HT1080 (cell line): ENCODE results near the gene GRHL1. TPM values are rescaled to one million over a fixed set of nuclear protein-coding genes. Genes with fewer than 3 reads are reported as not detected.

ENCODE experiments used
- DNase-seq: peaks from one replicate; pipeline ENCODE4 v3.0.0-alpha.2; 2015; ENCODE audit warnings: low read depth
- total RNA-seq: library from RNA; depleted of rRNA; stranded (reverse); fragments of >200 nt; shearing (Covaris generic); gene quantifications from 2 replicates; pipeline ENCODE4 v1.2.3, GENCODE V29; 2014

Gene GRHL1
- total RNA-seq, 1 experiment from 2014 or later = 0.11 TPM

DNA sequence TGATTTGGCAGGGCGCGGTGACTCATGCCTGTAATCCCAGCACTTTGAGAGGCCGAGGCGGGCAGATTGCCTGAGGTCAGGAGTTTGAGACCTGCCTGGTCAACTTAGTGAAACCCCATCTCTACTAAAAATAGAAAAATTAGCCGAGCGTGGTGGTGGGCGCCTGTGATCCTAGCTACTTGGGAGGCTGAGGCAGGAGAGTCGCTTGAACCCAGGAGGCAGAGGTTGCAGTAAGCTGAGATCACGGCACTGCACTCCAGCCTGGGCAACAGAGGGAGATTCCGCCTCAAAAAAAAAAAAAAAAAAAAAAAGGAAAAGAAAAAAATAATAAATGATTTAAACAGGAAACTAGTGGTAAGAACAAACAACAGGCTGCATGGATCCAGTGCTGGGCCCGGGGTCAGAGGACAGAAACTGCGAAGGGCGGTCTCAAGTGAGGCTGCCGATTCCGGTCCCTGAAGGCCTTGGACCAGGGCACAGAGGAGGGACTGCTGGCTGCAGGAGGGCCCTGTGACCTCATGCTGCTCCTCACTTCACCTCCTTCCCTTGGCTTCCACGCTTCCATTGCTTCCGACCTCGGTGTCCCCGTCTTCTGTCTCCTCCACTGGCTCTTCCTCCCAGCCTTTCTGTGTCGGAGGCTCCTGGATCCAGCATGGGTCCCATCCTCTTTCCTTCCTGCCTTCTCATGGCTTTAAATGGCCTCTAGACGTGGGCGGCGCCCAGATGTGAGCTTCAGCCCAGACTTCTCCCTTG is 2.1 kb upstream of the GRHL1 start:
- no peak for DNase-seq

DNA sequence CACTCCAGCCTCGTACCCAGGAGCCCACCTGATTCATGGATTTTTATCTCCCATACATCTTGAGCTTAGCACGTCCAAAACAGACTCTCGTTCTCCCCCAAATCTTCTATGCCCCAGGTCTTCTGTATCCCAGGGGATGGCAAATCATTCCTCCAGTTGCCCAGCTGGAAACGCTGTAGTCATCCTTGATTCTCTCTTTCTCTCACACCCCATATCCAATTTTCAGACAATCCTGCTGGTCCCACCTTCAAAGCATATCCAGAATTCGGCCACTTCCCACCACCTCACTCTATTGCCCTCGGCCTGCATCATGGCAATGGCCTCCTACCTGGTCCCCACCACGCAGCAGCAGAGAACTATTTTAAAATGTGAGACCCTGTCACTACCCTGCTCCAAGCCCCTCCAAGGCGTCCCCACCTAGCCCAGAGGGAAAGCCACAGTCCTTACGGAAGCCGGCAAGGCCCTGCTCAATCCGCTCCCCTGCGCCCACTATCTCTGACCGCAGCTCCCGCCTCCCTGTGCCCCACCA is 1.4 kb upstream of the GRHL1 start:
- no peak for DNase-seq

DNA sequence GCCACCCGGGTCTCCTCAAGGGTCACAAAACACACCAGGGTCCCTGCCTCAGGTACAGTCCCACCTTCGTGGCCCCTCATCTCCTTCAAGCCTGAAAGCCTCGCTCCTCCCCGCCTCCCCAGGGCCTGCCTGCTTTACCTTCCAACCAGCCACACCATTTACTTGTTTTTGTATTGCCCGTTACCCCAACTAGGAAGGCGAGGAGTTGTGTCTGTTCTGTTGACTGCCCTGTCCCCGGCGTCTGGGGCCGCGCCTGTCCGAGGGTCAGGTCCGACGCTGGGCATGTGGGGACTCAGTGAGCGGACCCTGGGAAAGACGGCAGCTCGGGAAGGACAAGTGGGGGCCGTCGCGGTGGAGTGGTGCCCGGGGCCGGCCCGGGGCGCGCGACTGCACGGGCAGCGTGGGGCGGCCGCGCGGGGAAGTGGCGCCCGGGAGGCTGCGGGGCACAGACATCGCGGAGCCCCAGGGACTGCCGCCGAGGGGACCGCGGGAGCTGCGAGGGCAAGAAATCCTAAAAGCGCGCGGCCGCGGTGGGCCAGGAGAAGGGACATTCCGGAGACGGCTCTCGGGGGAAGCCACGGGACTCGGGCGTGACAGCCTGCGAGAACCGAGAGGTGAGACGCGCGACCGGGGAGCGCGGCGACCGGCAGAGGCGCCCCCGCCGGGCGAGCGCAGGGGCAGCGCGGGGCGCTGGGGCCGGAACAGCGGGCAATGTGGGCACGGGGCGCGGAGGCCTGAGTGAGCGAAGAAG is 797 bp upstream of the GRHL1 start:
- DNase-seq = no peak

DNA sequence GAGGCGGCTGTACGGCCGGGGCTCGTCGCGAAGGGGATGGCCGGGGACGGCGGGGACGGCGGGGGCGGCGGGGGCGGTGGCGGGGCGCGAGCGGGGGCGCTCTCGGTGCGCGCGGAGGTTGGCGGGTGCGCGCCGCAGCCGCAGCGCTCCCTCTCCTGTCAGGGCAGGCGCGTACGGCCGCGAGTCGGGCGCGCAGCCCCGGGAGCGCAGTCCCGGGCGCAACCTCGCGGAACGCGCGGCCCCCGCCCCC is 296 bp upstream of the GRHL1 start:
- DNase-seq = no peak

DNA sequence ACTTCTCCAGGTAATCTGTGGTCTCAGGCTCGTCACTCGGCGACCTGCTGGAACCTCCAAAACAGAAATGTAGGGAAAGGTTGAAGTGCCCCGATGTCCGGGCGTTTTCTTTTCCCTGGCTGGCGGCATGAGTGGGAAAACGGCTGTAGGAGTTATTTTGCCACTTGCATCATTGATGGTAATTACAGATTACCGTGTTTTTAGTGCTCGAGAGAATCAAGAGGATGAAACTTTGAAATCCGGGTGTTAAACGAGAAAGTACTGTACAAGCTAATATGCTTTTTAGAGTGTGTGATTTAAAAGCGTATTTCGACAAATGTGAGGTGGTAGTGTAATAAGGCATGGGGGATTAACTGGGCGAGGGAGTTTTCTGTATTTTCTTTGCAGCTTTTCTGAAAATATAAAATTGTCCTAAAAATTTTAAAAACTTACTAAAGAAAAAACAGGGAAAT is 819 bp downstream of the GRHL1 start:
- DNase-seq = no peak

DNA sequence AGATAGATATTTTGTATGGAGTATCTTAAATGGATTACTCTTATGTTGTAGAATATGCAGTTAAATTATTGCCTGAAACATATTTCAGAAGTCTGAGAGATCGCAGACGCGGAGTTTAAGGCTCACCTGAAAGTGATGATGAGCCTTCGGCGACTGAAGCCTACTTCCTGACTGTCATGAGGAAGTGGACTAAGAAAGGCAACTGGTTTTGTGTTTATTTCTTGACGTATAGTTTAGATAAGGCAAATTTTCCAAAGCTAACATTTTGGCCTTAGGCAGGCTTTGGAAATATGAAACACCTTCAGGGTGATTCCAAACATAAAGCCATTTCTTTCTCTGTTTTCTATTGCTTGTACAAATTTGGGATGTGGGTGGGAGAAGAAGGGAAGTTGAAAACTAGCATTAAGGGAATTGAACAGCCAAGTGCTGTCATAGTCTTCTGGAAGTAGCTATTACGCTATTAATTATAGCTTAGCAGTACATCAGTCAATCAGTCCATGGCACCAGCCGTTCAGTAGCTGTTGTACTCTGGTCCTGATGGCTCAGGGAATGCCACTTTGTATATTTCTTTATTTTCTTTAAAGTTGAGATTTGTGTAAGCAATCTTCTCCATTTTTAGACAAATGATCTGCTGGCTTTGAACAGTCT is 1.5 kb downstream of the GRHL1 start:
- no peak for DNase-seq

DNA sequence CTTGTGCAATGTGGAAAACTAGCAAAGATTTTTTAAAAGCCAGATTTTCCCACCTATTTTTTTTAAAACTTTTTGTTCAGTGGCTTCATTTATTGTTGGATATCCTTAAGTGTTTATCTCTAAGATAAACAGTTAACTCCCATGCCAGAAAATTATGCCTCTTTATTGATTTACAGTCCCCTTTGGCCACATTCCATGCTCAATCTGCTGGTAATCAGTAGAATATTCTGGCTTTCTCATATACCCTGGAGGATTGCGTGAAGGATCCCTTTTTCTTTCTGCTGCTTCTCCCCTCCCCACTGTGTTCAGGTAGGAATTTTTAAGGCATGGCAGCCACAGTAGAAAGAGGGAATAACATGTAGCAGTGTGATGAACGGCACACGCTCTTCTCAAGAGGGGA is 2.6 kb downstream of the GRHL1 start:
- no peak for DNase-seq

DNA sequence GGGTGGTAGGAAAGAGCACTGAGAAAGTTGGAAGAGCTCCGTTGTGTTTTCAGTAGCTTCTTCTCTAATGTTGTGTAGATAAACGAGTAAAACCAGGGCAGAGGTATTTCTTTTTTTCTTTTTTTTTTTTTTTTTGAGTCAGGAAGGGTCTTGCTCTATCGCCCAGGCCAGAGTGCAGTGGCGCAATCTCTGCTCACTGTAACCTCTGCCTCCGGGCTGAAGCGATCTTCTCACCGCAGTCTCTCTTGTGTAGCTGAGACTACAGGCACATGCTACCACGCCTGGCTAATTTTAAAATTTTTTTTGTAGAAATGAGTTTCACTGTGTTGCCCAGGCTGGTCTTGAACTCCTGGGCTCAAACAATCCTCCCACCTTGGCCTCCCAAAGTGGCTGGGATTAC is 6.6 kb downstream of the GRHL1 start:
- no peak for DNase-seq

DNA sequence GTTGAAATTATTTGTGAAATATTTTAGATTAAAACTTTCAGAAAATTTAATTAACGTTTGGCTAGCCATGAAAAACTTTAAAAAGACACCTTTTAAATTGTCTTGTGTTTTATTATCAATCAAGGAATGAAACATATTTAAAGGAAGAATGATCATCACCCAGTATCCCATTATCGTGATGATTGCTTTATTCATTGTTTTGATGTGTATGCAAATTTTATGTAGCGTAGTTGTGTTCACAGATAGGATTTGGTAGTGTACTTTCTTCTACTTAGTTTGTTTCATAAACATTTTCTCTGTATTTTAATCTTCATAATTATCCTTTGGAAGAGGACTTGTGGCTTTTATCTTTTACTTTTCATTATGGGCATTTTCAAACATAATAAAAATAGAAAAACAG is 7.8 kb downstream of the GRHL1 start:
- DNase-seq = no peak

DNA sequence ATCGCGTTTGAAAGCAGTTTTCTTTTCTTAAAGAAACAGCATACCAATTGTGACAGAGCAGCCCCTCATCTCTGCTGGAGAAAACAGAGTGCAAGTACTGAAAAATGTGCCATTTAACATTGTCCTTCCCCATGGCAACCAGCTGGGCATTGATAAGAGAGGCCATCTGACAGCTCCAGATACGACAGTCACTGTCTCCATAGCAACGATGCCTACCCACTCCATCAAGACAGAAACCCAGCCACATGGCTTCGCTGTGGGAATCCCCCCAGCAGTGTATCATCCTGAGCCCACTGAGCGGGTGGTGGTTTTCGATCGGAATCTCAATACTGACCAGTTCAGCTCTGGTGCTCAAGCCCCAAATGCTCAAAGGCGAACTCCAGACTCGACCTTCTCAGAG is 9.5 kb downstream of the GRHL1 start:
- DNase-seq = no peak

DNA sequence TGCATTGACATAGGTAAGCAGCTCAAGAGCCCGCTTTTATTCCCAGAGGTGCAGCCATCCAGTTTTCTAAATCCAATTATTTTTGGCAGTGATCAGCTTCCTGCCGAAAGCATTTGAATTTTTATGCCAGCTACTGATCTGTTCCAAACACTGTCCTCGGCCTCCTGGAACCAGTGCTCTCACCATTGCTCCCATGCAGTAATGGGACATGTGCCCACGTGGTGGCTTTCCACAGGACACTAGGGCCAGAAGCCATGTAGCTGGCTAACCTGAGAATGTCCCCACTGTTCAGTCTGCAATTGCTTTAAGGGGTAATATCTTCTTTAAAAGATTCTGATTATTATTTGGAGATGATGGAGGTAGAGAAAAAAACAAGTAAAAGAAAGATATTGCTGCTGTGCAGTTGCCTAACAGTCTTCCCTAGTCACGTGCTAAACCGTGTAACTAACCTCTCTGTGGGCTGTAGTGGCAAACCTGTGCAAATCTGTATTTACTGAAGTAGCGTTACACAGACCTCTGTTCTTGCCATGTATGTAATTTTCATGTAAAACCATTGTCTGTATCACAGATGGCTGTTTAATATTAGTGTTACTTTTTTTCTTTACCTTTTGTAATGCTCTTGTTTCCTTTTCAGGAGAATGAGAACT is 13.0 kb downstream of the GRHL1 start:
- DNase-seq = no peak

DNA sequence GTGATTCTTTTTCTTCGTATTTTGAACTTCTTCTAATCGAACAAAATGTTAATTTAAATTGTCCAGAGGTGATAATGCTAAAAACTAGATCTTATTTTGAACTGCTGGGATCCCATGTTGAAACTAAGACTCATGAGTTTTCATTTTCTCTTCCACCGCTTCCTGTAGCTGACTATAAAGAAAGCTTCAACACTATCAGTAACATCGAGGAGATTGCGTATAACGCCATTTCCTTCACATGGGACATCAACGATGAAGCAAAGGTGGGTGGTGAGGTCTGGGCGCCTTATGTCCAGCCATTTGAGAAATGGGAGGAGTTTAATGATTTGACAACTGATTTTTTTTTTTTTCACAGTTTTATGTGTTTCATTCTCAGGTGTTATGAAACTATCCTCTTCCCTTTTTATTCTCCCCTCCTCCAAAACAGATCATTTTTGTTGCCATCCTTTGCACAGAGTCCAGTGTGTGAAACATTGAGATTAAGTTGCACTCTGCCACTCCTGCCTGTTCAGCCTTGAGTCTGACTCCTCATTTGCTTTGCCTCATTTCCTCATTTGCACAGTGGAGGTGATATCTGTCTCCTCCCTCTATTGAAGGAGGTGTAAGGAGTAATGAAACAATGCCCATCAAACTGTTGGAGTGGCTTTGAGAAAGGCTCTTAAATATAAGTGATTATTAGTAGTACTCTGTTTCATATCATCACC is 13.8 kb downstream of the GRHL1 start:
- DNase-seq = no peak

DNA sequence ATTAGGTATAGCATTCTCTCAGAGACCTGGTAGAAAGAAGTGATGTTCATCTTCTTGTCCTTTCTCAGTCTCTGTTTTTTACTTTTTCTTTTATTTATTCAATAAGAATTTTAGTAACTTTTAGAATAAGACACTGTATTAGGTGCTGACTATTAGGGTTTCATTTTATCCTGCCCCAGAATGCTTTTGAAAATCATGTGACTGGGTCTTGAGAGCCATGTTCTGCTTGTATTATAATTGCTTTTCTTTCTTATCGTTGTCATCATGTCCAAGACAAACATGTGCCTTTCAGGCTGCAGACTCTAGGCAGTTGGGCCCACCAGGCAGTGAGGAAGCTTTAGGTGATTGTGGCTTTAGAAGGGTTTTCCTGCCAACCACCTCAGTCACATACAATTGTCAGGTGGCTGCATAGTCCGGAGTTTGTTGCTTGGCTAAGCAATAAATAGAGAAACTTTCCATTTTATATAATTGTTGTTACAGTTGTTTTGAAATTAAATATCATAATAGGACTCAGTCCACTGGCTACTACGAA is 15.1 kb downstream of the GRHL1 start:
- DNase-seq = no peak

DNA sequence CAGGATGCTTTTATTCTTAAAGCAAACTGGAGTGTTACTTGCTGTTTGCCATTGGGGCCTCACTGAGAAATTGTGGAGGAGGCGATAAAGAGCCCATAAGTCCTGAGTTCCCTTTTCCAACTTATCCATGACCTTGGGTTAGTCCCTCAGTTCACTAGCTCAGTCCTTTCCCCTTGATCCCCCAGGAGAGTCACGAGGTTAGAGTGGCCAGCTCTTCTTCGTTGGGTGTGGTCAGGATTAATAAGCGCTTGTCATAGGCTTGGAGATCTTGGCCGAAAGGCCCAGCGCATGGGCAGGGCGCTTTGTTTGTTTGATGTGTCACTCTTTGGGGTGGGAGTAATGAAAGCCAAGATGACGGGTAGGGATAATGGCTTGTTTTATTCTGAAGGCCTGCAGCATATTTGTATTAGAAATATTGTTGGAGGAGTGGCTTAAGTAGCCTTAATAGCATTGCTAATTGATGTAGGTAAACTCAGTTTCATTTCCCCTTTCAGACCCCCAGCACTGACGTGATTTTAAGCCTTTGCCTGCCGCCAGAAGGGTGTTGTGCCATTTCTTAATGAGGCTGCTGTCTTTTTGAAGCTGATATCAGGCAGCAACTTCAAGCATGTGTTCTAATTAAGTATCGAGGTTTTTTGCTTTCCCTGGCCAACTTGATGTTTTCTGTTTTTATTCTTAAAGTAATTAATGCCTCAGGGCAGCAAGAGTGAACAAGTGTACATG is 15.7 kb downstream of the GRHL1 start:
- peak; percentile 62 for DNase-seq

DNA sequence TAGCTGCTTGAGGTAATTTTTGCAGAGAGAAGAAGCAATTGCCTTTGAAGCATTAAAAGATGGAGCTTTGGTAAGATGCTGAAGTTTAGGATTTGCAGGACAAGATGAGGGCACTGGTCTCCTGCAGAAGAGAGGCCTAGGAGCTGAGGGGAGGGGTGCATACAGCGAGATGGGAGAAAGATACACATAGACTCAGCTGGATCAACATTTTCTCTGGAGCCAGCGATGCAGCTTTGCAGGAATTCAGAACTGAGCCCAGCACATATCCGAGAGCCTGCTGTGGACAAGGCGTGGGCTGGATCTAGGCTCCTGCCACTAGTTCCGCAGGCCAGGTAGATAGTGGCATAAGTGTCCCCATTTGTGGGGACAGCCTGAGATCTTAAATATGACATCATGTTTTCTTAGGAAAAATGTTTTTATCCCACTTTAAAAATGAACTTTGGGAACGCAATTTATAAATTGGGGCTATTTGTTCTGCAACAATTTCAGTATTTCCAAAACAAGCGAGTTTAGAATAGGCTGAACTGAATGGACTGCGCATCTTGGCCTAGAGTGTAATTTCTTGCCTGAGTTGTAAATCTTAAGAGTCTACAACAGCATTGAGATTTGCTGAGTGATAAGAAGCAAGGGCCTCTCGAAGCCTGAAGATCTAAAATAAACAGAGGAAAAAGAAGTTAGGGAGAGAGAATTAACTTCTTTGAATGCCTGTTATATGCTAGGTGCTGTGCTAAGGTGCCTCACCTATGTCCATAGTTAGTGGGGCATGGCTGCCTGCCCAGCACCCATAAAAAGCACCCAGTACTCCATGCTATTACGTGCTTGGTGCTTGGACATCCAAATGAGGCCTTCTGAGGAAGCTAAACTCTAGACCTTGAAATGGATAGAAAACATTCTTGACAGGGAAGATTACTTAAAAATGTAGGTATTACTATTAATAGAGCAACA is 17.3 kb downstream of the GRHL1 start:
- no peak for DNase-seq

DNA sequence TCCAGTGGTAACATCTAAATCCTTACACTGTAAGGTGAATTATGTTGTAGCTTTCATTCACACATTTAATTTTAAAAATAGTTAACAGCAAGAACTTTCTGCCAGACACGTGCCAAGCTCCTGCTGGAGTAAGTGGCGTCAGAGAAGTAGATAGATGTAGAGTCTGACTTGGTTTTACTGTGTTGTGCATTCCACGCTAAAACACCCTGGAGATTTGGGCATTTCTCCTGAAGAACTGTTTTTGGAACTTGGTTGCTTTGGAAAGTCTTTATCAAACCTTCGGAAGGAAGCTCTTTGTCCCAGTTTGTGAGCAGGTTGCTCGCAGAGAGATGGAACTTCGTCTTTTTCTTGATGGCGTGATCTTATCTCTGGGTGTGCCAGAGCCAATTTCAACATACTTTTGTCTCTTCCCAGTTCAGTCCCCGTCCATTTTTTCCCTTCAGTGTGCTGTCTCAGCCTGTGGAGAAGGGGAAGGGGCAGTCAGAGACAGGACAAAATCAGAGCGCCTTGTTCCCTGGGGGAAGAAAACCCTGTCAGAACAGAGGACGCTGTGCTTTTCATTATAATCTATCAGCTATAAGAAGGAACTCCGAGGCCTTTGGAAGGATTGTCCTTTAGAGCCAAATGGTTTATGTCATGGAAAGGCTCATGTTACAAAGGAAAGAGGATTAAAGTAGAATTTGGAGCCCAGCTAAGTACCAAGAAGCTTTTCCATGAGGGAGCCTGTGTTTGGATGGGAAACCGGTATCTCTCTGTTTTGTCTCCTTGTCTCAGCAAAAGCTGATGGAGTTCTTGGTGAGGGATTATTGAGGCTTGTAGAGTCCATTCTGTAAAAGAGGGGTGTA is 18.9 kb downstream of the GRHL1 start:
- no peak for DNase-seq

DNA sequence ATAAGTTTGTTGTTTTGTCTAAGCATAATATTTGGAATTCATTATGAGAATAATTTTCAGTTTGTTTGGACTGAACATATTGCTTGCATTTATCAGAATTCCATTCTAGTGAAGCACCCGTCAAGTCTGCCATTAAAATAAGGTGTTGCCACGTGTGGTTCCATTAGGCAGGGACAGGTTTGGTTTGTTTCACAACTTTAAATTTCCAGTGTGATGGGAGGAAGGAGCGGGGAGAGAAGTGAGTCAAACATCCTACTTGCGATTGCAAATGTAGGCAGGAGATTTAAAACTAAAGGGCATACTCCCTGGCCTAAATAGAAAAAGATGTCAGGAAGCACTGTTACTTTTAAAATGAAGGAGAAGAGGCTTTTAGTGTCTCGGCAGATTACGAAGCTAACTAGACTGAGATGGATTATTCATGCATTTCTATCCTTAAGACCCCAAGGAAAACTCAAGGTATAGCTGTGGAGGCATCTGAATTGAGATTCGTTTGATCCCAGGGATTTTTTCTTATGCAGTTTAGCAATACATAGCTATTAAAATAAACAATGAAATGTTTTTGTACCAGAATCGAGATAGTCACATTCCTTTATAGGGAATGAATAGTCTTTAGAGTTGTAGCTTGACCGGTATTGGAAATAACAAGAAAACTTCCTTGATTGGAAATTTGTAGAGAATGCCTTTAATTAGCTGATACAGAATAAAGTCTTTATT is 19.8 kb downstream of the GRHL1 start:
- DNase-seq = no peak

DNA sequence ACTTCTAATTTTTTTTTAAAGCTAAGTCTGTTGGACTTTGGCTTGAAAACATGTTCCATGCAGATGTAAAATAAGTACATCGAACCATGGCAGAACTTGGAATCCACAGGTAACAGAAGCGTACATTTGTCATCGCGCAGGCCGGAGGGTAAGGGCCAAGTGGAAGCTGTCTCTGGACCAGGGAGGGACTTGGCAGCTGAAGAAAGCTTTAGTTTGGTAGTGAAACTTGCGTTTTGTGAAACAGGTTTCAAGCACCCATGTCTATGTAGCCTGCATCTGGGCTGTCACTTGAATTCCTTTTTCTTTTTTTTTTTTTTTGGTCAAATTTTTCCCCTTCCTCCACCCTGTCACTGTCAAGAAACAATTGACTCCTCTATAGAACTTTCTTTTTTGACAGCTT is 20.4 kb downstream of the GRHL1 start:
- no peak for DNase-seq
